ENCODE measurements around the gene NUDT13. TPM values are rescaled to one million over a fixed set of nuclear protein-coding genes. Genes with fewer than 3 reads are reported as not detected.

Gene NUDT13
- total and polyA plus RNA-seq, 2 experiments from 2014 or later = 1.4 to 1.7 TPM

GRCh38 chr10:73093922-73094850 lies 16.1 kb upstream of the NUDT13 start:
- Histone ChIP-seq H3K9me3 (ENCODE audit: low read depth) (no peaks in the 10 kb centered on the region), H3K27ac (peak overlapping the region; percentile 97), H3K4me3 (peak overlapping the region; percentile 96), H3K9me2 (ENCODE audit: insufficient read depth) (no peaks in the 10 kb centered on the region), H3K4me2 (ENCODE audit: unreplicated experiment) (peak overlapping the region; percentile 99), H3K27me3 (replicated peaks; ENCODE audit: insufficient read depth) (no peaks in the 10 kb centered on the region), H3F3A (ENCODE audit: insufficient read depth) (peaks cover 33% of the 10 kb centered on the region), H2AFZ (peak overlapping the region; percentile 67), H3K9ac (peak overlapping the region; percentile 98), H3K36me3 (ENCODE audit: low read depth) (peaks cover 3% of the 10 kb centered on the region), H3K79me2 (ENCODE audit: insufficient read depth) (peaks cover 72% of the 10 kb centered on the region), H4K20me1 (ENCODE audit: insufficient read depth) (peaks cover 5% of the 10 kb centered on the region; the same call in 1 of the 2 replicates), H3K4me1 (ENCODE audit: insufficient read depth) (peaks cover 19% of the 10 kb centered on the region)
- in situ Hi-C loops (cut with MboI) = no loop called here
- 18 to 24% methylated on average over 2 of the region's 2 CpGs for WGBS, 2 experiments (ENCODE audit: low coverage in 1 of 2, low lambda C conversion rate in 2 of 2, missing lambda C conversion rate in 2 of 2)
- peak; percentile 52 for DNase-seq
- no peak for TF ChIP-seq EZH2phosphoT487 (IDR thresholded peaks at IDR 0.05; ENCODE audit: insufficient read depth, low read depth)
- TF ChIP-seq EZH2 (IDR thresholded peaks at IDR 0.05; ENCODE audit: insufficient read depth, poor library complexity, severe bottlenecking) = no peak

GRCh38 chr10:73094986-73095480 lies 15.2 kb upstream of the NUDT13 start:
- peak overlapping the region; percentile 97 for H3K27ac ChIP-seq
- H3K27me3 ChIP-seq (replicated peaks; ENCODE audit: insufficient read depth) = no peaks in the 10 kb centered on the region
- peak overlapping the region; percentile 96 for H3K4me3 ChIP-seq
- TF ChIP-seq EZH2phosphoT487 (IDR thresholded peaks at IDR 0.05; ENCODE audit: insufficient read depth, low read depth) (no peak), EZH2 (IDR thresholded peaks at IDR 0.05; ENCODE audit: insufficient read depth, poor library complexity, severe bottlenecking) (no peak)
- H2AFZ ChIP-seq = peak overlapping the region; percentile 67
- 0 out of 2 replicates have a peak, but pooled peaks cover 3% of the 10 kb centered on the region for H4K20me1 ChIP-seq (ENCODE audit: insufficient read depth)
- H3F3A ChIP-seq (ENCODE audit: insufficient read depth) = peaks cover 33% of the 10 kb centered on the region
- H3K4me2 ChIP-seq (ENCODE audit: unreplicated experiment) = peak overlapping the region; percentile 99
- H3K79me2 ChIP-seq (ENCODE audit: insufficient read depth) = peaks cover 64% of the 10 kb centered on the region
- H3K36me3 ChIP-seq (ENCODE audit: low read depth) = no peaks in the 10 kb centered on the region; the same call in 1 of the 2 replicates
- WGBS, 2 experiments (ENCODE audit: low coverage in 1 of 2, low lambda C conversion rate in 2 of 2, missing lambda C conversion rate in 2 of 2) = 0 to 1% methylated on average over 5 of the region's 5 CpGs
- peaks cover 19% of the 10 kb centered on the region for H3K4me1 ChIP-seq (ENCODE audit: insufficient read depth)
- no peaks in the 10 kb centered on the region for H3K9me3 ChIP-seq (ENCODE audit: low read depth)
- peak overlapping the region; percentile 98 for H3K9ac ChIP-seq
- peak; percentile 32 for DNase-seq
- in situ Hi-C loops (cut with MboI) = no loop called here
- H3K9me2 ChIP-seq (ENCODE audit: insufficient read depth) = no peaks in the 10 kb centered on the region

- Histone ChIP-seq H3K79me2 (ENCODE audit: insufficient read depth) (peaks cover 59% of the 10 kb centered on the region), H3K9me2 (ENCODE audit: insufficient read depth) (no peaks in the 10 kb centered on the region), H3K9me3 (ENCODE audit: low read depth) (no peaks in the 10 kb centered on the region), H4K20me1 (ENCODE audit: insufficient read depth) (0 out of 2 replicates have a peak, but pooled peaks cover 3% of the 10 kb centered on the region), H3K36me3 (ENCODE audit: low read depth) (no peaks in the 10 kb centered on the region; the same call in 1 of the 2 replicates), H3F3A (ENCODE audit: insufficient read depth) (peaks cover 33% of the 10 kb centered on the region), H2AFZ (peak overlapping the region; percentile 67), H3K4me2 (ENCODE audit: unreplicated experiment) (peak overlapping the region; percentile 99), H3K9ac (peak overlapping the region; percentile 98), H3K27ac (peak overlapping the region; percentile 97), H3K27me3 (replicated peaks; ENCODE audit: insufficient read depth) (no peaks in the 10 kb centered on the region), H3K4me1 (ENCODE audit: insufficient read depth) (peaks cover 19% of the 10 kb centered on the region), H3K4me3 (peak overlapping the region; percentile 96)
- in situ Hi-C loops (cut with MboI) = no loop called here
- TF ChIP-seq EZH2 (IDR thresholded peaks at IDR 0.05; ENCODE audit: insufficient read depth, poor library complexity, severe bottlenecking) (no peak), EZH2phosphoT487 (IDR thresholded peaks at IDR 0.05; ENCODE audit: insufficient read depth, low read depth) (no peak)
- peak; percentile 87 for DNase-seq
- 1 to 2% methylated on average over 14 of the region's 14 CpGs for WGBS, 2 experiments (ENCODE audit: low coverage in 1 of 2, low lambda C conversion rate in 2 of 2, missing lambda C conversion rate in 2 of 2)
Observed at GRCh38 chr10:73095481-73096021, 14.7 kb upstream of the NUDT13 start.

- Histone ChIP-seq H3K9me3 (ENCODE audit: low read depth) (no peaks in the 10 kb centered on the region), H3K36me3 (ENCODE audit: low read depth) (no peaks in the 10 kb centered on the region), H3K9ac (peak overlapping the region; percentile 98), H3K9me2 (ENCODE audit: insufficient read depth) (no peaks in the 10 kb centered on the region), H3F3A (ENCODE audit: insufficient read depth) (peaks cover 33% of the 10 kb centered on the region), H3K4me1 (ENCODE audit: insufficient read depth) (peaks cover 19% of the 10 kb centered on the region), H3K4me3 (peak overlapping the region; percentile 96), H4K20me1 (ENCODE audit: insufficient read depth) (0 out of 2 replicates have a peak, but pooled peaks cover 3% of the 10 kb centered on the region), H3K27me3 (replicated peaks; ENCODE audit: insufficient read depth) (no peaks in the 10 kb centered on the region), H2AFZ (peak overlapping the region; percentile 67), H3K27ac (peak overlapping the region; percentile 97), H3K79me2 (ENCODE audit: insufficient read depth) (peaks cover 54% of the 10 kb centered on the region), H3K4me2 (ENCODE audit: unreplicated experiment) (peak overlapping the region; percentile 99)
- 1% methylated on average over 29 of the region's 29 CpGs for WGBS, 2 experiments (ENCODE audit: low coverage in 1 of 2, low lambda C conversion rate in 2 of 2, missing lambda C conversion rate in 2 of 2)
- in situ Hi-C loops (cut with MboI) = no loop called here
- TF ChIP-seq EZH2phosphoT487 (IDR thresholded peaks at IDR 0.05; ENCODE audit: insufficient read depth, low read depth) = no peak
- TF ChIP-seq EZH2 (IDR thresholded peaks at IDR 0.05; ENCODE audit: insufficient read depth, poor library complexity, severe bottlenecking) = no peak
- DNase-seq = peak; percentile 93
Observed at GRCh38 chr10:73096041-73096448, 14.2 kb upstream of the NUDT13 start.

All from GM23248 (cell line).